GM19452 (cell line): Measurements from ENCODE around the gene PROZ.

Experiments
- ATAC-seq: cut with Tn5 transposase; IDR thresholded peaks from one replicate; pipeline ENCODE4 v1.9.1; 2021; ENCODE audit not compliant: unreplicated experiment

PROZ gene

GRCh38 chr13:113202912-113203311 is 44.5 kb downstream of the PROZ start:
- ATAC-seq = no peak

GRCh38 chr13:113203507-113204377 is 45.3 kb downstream of the PROZ start:
- no peak for ATAC-seq

- no peak for ATAC-seq
Observed at GRCh38 chr13:113204378-113204734, 45.9 kb downstream of the PROZ start.

GRCh38 chr13:113205428-113205931 is 47.0 kb downstream of the PROZ start:
- no peak for ATAC-seq

- ATAC-seq = no peak
Observed at GRCh38 chr13:113207460-113207859, 49.0 kb downstream of the PROZ start.

GRCh38 chr13:113207890-113208420 is 49.5 kb downstream of the PROZ start:
- ATAC-seq = peak; percentile 8

- peak; percentile 75 for ATAC-seq
Observed at GRCh38 chr13:113208421-113209335, 50.2 kb downstream of the PROZ start, which contains the start of gene PCID2. PCID2 (minus strand) TSS chr13:113208669; CDS start chr13:113208634, 35 bp downstream.

GRCh38 chr13:113209336-113209758 is 50.9 kb downstream of the PROZ start, which contains the start of gene CUL4A:
CUL4A (plus strand) TSS chr13:113209613; CDS start chr13:113209628, 15 bp downstream.
- peak; percentile 36 for ATAC-seq

- peak; percentile 44 for ATAC-seq
Observed at GRCh38 chr13:113209759-113210421, 51.4 kb downstream of the PROZ start.

GRCh38 chr13:113210833-113211232 is 52.4 kb downstream of the PROZ start:
- ATAC-seq = no peak

- ATAC-seq = no peak
Observed at GRCh38 chr13:113211774-113212173, 53.3 kb downstream of the PROZ start.

GRCh38 chr13:113216254-113217048 is 58.0 kb downstream of the PROZ start:
- ATAC-seq = no peak

- ATAC-seq = no peak
Observed at GRCh38 chr13:113218586-113218985, 60.1 kb downstream of the PROZ start.

GRCh38 chr13:113219256-113219940 is 61.0 kb downstream of the PROZ start:
- ATAC-seq = no peak

GRCh38 chr13:113220141-113220598 is 61.7 kb downstream of the PROZ start:
- ATAC-seq = no peak

- ATAC-seq = no peak
Observed at GRCh38 chr13:113220877-113221276, 62.4 kb downstream of the PROZ start.
